HG03039 (cell line): ENCODE results near the gene ECD.

ENCODE experiments used
- ATAC-seq: cut with Tn5 transposase; IDR thresholded peaks from one replicate; pipeline ENCODE4 v1.9.1; 2021; ENCODE audit warnings: mild to moderate bottlenecking, moderate library complexity; ENCODE audit not compliant: unreplicated experiment

ECD gene

DNA sequence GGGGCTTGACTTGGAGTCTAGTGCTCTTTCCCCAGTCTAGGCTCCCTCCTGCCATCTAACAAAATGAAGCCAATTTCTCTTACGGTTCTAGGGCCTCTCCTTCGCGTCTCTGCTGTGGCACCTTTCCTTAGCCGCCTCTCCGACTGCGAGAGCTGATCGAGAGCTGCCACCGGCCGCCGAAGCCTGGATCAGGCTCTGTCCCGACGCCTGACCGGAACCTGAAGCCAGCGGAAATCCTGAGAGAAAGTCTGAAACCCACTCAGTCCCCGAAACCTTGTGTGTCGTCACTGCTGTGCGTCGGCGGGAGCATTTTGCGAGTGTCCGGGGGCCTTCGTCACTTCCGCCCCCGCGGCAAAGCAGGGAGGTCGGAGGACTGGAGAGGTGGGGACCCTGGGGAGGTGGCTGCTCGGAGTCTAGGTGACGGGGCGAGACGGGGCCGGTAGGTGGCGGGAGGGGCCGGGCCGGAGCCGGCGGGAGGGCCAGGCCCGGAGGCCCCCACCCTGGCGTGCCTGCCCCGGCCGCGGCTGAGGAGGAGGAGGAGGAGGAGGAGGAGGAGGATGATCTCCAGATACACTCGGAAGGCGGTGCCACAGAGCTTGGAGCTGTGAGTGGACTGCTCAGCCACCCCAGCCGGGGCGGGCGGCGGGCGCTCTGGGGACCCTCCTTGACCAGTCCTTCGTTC is at the start of gene ECD, which contains the start of gene FAM149B1:
ECD (minus strand) TSS at position 226 of the 682 bp plus-strand sequence. CDS start 4,071 bp downstream, outside the sequence.
FAM149B1 (plus strand) TSS at position 337 of the 682 bp plus-strand sequence; CDS start at position 558, 221 bp downstream.
- peak; percentile 89 for ATAC-seq

DNA sequence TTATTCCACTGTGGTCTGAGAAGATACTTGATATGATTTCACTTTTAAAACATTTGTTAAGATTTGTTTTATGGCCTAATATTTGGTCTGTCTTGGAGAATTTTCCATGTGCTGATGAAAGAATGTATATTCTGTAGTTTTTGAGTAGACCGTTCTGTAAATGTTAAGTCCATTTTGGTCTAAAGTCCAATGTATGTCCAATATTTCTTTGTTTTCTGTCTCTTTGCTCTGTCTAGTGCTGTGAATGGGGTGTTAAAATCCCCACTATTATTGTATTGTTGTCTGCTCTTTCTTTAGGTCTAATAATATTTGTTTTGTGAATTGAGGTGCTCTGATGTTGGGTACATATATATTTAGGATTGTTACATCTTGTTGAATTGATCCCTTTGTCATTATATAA is 47.9 kb upstream of the ECD start:
- no peak for ATAC-seq

DNA sequence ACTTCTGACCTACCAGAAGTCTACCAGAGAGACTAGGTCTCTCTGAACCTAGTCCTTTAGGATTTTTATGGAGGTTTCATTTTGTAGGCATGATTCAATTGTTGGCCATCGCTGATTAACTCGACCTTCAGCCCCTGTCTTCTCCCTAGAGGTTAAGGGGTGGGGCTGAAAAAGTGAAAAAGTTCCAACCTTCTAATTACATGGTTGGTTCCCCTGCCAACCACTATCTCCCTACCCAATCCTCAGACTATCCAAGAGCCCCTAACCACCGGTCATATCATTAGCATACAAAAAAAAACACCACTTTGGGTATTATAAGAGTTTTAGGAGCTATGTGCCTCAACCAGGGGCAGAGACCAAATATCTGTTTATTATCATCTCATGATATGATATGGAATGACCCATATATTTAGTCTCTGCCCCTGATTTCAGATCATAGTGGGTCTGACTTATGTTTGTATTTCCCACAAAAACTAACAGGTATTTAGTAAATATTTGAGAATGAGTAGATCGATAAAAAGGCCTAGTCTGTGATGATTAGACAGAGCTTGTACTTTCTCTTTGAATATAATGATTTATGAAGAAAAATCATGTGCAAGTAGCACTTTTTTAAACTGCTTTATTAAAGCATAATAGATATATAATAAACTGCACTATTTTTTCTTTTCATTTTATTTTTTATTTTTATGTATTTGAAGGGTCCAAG is 43.5 kb upstream of the ECD start:
- ATAC-seq, result no peak

DNA sequence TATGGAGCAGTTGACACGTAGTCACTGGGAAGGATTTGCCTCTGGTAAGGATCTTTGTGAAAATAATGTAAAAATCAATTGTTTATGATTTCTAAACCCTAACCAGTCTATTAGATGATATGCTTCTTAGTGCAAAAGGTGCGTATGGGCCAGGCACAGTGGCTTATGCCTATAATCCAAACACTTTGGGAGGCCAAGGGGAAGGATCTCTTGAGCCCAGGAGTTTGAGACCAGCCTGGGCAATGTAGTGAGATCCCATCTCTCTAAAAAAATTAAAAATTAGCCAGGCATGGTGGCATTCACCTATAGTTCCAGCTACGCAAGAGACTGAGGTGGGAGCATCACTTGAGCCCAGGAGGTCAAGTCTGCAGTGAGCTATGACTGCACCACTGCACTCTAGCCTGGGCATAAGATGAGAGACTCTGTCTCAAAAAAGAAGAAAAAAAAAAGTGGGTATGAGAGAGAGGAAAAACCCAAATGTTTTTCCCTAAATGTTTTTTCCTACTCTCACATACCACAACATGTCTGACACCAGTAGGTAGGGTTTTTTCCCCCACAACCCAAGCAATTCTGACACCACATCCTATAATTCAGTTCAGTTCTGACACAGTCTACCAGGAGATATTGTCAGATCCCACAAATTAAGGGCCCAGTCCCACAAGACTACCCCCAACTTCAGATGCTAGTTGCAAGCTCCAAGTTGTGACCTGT is 42.7 kb upstream of the ECD start:
- no peak for ATAC-seq

DNA sequence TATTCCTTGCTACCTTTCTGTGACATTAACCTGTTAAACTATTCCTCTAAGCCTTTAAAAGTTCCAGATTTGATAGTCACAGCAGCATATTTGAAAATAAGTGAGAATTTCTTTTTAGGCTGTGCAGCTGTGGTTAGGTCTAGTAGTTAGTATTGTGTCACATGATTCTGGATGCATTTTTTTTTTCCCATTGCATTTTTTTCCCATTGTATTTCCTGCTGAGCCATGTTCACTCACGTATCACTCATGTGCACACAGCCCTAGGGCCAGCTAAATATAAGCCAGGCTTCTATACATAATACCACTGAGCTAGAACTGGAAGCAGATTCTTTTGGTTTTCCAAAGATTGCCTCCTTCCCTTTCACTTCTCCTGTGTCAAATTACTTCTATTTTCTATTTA is 41.9 kb upstream of the ECD start:
- no peak for ATAC-seq

GRCh38 chr10:73207883-73208282 is 40.1 kb upstream of the ECD start:
- ATAC-seq, result no peak

DNA sequence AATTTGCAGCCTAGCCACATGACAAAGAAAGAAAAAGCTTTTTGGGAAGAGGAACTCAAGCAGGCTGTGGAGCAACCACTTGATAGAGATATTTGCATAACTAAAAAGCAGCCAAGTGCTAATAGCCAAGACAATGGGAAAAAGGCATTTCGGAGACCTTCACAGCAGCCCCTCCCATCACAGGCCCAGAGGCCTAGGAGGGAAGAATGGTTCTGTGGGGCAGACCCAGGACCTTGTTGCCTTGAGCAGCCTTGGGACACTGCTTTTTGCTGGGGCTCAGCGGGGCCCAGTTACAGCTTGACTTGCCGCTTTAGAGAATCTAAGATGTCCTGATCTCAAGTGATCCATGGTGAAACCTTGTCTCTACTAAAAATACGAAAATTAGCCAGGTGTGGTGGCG is 38.6 kb upstream of the ECD start:
- ATAC-seq, result no peak

DNA sequence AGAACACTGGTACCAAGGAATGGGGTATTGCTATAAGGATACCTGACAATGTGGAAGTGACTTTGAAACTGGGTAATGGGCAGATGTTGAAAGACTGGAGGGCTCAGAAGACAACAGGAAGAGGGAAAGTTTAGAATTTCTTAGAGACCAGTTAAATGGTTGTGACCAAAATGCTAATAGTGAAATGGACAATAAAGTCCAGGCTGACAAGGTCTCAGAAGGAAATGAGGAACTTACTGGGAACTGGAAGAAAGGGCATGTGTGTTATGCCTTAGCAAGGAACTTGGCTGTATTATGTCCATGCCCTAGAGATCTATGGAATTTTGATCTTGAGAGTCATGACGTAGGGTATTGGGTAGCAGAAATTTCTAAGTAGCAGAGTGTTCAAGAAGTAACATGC is 38.1 kb upstream of the ECD start:
- ATAC-seq, result no peak

DNA sequence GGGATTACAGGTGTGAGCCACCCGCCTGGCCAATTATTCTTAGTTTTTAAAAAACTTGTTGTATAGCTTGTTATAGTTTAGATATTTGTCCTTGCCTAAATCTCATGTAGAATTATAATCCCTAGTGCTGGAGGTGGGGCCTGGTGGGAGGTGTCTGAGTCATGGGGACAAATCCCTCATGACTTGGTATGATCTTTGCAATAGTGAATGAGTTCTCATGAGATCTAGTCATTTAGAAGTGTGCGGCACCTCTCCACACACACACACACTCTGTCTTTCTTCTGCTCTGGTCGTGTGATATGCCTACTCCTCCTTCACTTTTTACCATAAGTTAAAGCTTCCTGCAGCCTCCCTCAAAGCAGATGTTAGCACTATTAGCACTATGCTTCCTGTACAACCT is 37.3 kb upstream of the ECD start:
- no peak for ATAC-seq

DNA sequence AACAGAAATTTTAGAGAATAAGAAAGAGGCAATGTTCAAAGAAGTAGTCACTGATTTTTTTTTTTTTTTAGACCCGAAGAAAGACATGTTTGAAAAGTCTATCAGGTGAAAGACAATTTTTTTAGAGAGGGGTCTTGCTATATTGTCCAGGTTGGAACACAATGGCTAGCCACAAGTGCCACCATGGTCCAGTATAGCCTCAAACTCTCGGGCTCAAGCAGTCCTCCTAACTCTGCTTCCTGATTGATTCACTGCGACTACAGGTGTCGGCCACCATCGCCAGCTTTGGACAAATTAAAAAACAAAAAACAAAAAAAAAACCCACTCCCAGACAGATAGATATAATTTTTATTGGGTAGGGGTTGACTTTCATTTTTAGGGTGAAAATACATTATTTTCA is 22.4 kb upstream of the ECD start:
- no peak for ATAC-seq

- no peak for ATAC-seq
Measured at GRCh38 chr10:73186266-73186665, 18.5 kb upstream of the ECD start.

- no peak for ATAC-seq
Measured at GRCh38 chr10:73183667-73184281, 16.0 kb upstream of the ECD start.

- no peak for ATAC-seq
Measured at GRCh38 chr10:73182568-73182967, 14.8 kb upstream of the ECD start.

GRCh38 chr10:73174148-73174925 is 6.5 kb upstream of the ECD start:
- ATAC-seq, result no peak

DNA sequence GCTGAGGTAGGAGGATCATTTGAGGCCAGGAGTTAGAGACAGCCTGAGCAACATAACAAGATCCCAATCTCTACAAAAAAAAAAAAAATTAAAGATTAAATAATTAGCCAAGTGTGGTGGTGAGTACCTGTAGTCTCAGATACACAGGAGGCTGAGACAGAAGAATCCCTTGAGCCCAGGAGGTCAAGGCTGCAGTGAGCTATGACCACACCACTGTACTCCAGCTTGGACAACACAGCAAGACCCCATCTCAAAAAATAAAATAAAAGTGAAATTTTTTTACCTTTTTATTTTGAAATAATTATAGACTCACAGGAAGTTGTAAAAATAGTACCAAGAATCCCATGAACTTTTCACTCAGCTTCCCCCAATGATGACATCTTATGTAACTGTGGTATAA is 5.1 kb upstream of the ECD start:
- ATAC-seq, result no peak

- ATAC-seq, result no peak
Measured at GRCh38 chr10:73169320-73169719, 1.5 kb upstream of the ECD start.

GRCh38 chr10:73168465-73168803 is 626 bp upstream of the ECD start:
- ATAC-seq, result no peak

DNA sequence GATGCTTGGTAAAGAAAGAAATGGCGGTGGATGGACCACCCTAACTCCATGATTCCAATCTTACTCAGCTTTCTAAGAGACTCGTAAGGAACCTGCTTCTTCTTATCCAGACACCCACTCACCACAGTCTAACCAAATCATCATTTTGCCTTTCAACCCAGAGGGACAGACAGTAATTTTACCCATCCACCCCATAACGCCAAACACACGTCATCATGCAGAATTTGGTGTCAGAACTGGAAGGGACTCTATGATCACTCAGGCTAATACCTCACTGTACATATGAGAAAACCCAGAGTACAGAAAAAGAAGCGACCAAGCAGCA is 388 bp downstream of the ECD start:
- no peak for ATAC-seq

DNA sequence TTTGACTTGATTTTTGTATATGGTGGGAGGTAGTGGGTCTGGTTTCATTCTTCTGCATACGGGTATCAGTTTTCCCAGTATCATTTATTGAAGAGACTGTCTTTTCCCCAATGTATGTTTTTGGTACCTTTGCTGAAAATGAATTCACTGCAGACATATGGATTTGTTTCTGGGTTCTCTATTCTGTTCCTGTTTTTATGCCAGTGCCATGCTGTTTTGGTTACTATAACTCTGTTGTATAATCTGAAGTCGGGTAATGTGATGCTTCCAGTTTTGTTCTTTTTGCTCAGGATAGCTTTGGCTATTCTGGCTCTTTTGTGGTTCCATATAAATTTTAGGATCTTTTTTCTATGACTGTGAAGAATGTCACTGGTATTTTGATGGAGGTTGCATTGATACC is 836 bp downstream of the ECD start:
- no peak for ATAC-seq

DNA sequence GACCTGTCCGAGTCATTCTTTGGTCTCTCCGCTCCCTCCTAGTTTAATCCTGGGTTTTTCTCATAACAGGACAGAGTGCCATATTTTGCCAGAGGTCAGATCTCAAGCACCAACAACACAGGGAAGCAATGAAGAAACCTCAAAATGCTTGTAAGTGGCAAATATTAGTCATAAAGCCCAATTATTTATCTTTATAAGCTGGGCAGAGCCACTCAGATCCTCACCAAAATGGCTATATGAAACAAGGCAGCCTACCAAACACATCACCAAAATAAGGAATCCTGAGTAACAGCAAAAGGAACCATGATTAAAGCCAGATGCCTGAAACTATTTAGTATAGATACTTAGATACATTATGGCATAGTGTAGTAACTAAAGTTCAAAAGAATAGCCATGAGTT is 4.7 kb downstream of the ECD start:
- ATAC-seq, result no peak

DNA sequence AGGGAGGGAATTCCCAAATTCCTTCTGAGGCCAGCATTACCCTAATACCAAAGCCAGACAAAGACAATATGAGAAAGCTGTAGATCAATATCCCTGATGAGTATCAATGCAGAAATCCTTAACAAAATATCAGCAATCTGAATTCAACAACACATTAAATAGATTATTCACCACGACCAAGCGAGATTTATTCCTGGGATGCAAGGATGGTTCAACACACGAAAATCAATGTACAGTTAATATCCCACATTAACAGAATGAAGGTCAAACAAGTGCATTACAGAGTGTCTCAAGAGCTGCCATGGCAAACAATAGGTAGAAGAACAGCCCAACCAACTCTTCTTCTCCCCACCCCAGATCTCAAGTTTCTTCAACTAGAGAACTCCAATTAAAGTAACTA is 6.1 kb downstream of the ECD start:
- ATAC-seq, result no peak
